Peyer's patch (tissue), 4 donors: ENCODE data around the gene MAML1. TPM values are rescaled to one million over a fixed set of nuclear protein-coding genes. Genes with fewer than 3 reads are reported as not detected.

Experiments used
- DNase-seq, 3 donors: peaks; one replicate each; pipeline ENCODE4 v3.0.0-alpha.2; 2017 to 2019
- H3K27ac ChIP-seq, 4 donors: fragments of 200-600 bp; sonication (generic); one replicate each; pipeline ENCODE4 v1.5.1; 2016 to 2019
- H3K27me3 ChIP-seq, 2 donors: fragments of 200-600 bp; sonication (generic); one replicate each; pipeline ENCODE4 v1.5.1; 2019
- H3K36me3 ChIP-seq, 3 donors: fragments of 200-600 bp; sonication (generic); one replicate each; pipeline ENCODE4 v1.5.1; 2016 to 2019
- H3K4me1 ChIP-seq, 4 donors: fragments of 200-600 bp; sonication (generic); one replicate each; pipeline ENCODE4 v1.5.1; 2016 to 2019
- H3K4me3 ChIP-seq, 4 donors: fragments of 200-600 bp; sonication (generic); 1 replicate in 3 of 4; 2 replicates in 1 of 4; pipeline ENCODE4 v1.5.1; 2016 to 2019; ENCODE audit warnings: mild to moderate bottlenecking in 1 of 4
- H3K9me3 ChIP-seq, 4 donors: fragments of 200-600 bp; sonication (generic); one replicate each; pipeline ENCODE4 v1.5.1; 2016 to 2019; ENCODE audit warnings: mild to moderate bottlenecking in 1 of 4
- POLR2A ChIP-seq, 2 donors: fragments of 450-650 bp; IDR thresholded peaks; one replicate each; pipeline ENCODE4 v1.5.1; 2017; ENCODE audit warnings: antibody characterized with exemption in 2 of 2, mild to moderate bottlenecking in 2 of 2, moderate library complexity in 2 of 2
- small RNA-seq, 2 donors: library from RNA; depleted of rRNA; stranded (forward); fragments of <200 nt; gene quantifications; one replicate each; pipeline ENCODE3, GENCODE V24; 2016
- total RNA-seq, 4 donors: library from RNA; depleted of rRNA; stranded (reverse); fragments of >200 nt; gene quantifications; one replicate each; pipeline ENCODE4 v1.1.0, GENCODE V29; 2016
- TF ChIP-seq, protein P1 (sequence below), 6 experiments: fragments of 450-650 bp in 4 of 6; fragments of 200-600 bp in 2 of 6; sonication (generic) in 1 of 6; IDR thresholded peaks; one replicate each; pipeline ENCODE4 v1.5.1; 2017 to 2019; ENCODE audit warnings: antibody characterized with exemption in 6 of 6, mild to moderate bottlenecking in 3 of 6, moderate library complexity in 1 of 6

Gene MAML1
- total RNA-seq, 4 donors from 2014 or later, result 29.6 to 43.1 (median 37.3) TPM

- Histone ChIP-seq H3K36me3 (peaks cover 0 to 87% (median 0%) of the 10 kb centered on the region in 3 donors), H3K4me3 (peak overlapping the region in 2 of 4 donors; percentile 14 to 17), H3K27me3 (no peaks in the 10 kb centered on the region), H3K4me1 (peaks cover 0 to 64% (median 5%) of the 10 kb centered on the region in 4 donors), H3K27ac (peak overlapping the region in 2 of 4 donors; percentile 61 to 68), H3K9me3 (no peaks in the 10 kb centered on the region)
- TF ChIP-seq POLR2A (IDR thresholded peaks at IDR 0.05), result peak in 1 of 2 donors; percentile 26
- TF ChIP-seq, protein P1, sequence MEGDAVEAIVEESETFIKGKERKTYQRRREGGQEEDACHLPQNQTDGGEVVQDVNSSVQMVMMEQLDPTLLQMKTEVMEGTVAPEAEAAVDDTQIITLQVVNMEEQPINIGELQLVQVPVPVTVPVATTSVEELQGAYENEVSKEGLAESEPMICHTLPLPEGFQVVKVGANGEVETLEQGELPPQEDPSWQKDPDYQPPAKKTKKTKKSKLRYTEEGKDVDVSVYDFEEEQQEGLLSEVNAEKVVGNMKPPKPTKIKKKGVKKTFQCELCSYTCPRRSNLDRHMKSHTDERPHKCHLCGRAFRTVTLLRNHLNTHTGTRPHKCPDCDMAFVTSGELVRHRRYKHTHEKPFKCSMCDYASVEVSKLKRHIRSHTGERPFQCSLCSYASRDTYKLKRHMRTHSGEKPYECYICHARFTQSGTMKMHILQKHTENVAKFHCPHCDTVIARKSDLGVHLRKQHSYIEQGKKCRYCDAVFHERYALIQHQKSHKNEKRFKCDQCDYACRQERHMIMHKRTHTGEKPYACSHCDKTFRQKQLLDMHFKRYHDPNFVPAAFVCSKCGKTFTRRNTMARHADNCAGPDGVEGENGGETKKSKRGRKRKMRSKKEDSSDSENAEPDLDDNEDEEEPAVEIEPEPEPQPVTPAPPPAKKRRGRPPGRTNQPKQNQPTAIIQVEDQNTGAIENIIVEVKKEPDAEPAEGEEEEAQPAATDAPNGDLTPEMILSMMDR (IDR thresholded peaks at IDR 0.05), result peak in 3 of 6 experiments; percentile 43 to 52 (median 50)
- DNase-seq, result peak in 2 of 3 donors; percentile 79 to 80
Measured at GRCh38 chr5:179825655-179826182, 93.1 kb downstream of the MAML1 start.

Small RNA genes lying within 50 kb of the gene (small RNA-seq; reads per million reads assigned to genes)
- 0 to 0.25 reads per million in 2 donors for gene MIR1229

Other genes with a start within 250 kb of the MAML1 start
- gene RUFY1, start 182.3 kb upstream of the MAML1 start, total RNA-seq, result 100 to 1,000 TPM in 1 of 4 donors, 10 to 100 TPM in 3; 25.0 to 133 (median 63.6) TPM
- 1,000 to 10,000 TPM in 1 of 4 donors, 100 to 1,000 TPM in 3; 566 to 2,149 (median 666) TPM for gene HNRNPH1, start 109.2 kb upstream of the MAML1 start, total RNA-seq
- gene CBY3, start 51.8 kb upstream of the MAML1 start, total RNA-seq, result not detected
- 100 to 1,000 TPM; 171 to 324 (median 287) TPM for gene CANX, start 33.9 kb upstream of the MAML1 start, total RNA-seq
- 10 to 100 TPM in 1 of 4 donors, 1 to 10 TPM in 2, not detected in 1; 1.9 to 12.4 (median 3.6) TPM for gene LTC4S, start 61.2 kb downstream of the MAML1 start, total RNA-seq
- 1,000 to 10,000 TPM in 2 of 4 donors, 100 to 1,000 TPM in 2; 366 to 1,291 (median 1,007) TPM for gene MGAT4B, start 74.0 kb downstream of the MAML1 start, total RNA-seq
- 100 to 1,000 TPM; 287 to 417 (median 348) TPM for gene SQSTM1, start 88.1 kb downstream of the MAML1 start, total RNA-seq
- 100 to 1,000 TPM in 1 of 4 donors, 10 to 100 TPM in 3; 21.5 to 120 (median 68.3) TPM for gene MRNIP, start 126.0 kb downstream of the MAML1 start, total RNA-seq
- gene TBC1D9B, start 175.1 kb downstream of the MAML1 start, total RNA-seq, result 100 to 1,000 TPM in 3 of 4 donors, 10 to 100 TPM in 1; 89.7 to 281 (median 186) TPM